ENCODE data around the gene WFDC8. TPM values are rescaled to one million over a fixed set of nuclear protein-coding genes. Genes with fewer than 3 reads are reported as not detected.

The WFDC8 gene
- total RNA-seq, 1 donor from 2014 or later = not detected

- no peak for DNase-seq
Measured at GRCh38 chr20:45547206-45547770, 31.8 kb downstream of the WFDC8 start, which contains the start of gene EPPIN. Gene EPPIN, minus strand, starts transcription at chr20:45547401. Its CDS starts 44 bp downstream, at chr20:45547357.

DNA sequence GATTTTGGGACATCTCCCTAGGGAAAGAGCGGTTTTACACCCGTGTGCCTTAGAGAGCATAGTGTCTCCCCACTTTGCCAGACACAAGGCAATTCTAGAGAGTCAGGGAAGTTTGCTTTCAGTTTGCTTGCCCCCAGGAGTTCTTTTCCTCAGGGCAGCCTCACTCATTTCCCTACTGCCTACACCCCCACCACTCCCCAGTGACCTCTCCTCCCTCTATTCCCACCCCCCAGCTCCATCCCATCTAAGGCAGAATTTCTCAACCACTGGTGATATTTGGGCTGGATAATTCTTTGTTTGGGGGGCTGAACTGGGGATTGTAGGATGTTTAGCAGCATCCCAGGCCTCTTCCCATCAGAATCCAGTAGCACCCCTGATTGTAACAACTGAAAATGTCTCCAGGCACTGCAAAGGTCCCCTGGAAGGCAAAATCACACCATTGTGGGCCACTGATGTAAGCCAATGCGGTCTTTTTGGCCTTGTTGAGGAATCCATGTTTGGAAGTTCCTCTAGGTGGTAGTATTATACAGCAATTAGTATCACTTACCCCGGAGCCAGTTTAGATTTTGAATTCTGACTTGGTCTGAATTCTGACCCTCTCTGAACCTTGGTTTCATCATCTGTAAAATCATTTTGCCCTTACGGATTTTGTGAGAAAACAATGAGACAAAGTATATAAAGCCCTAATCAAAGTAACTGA lies 33.2 kb downstream of the WFDC8 start:
- DNase-seq = no peak

DNA sequence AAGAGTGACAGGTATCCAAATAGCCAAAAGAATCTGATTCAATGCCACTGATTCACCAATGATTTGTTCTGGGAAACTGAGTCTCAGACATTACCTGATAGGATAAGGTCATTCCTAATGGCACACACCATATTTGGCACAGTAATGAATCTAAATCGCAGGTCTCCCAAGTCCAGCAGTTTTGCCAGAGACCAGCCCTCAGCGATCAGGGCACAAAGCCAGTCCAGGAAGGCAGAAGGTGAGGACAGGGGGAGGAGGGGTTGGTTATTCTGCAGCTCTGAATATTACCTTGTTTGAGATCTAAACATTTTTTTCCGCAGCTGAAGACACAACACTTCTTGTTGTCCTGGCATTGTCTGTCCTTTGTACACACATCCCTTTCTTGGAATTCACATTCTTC lies 33.7 kb downstream of the WFDC8 start:
- no peak for DNase-seq

GRCh38 chr20:45539382-45539781 lies 39.7 kb downstream of the WFDC8 start, which contains the start of gene WFDC6:
Gene WFDC6, minus strand, starts transcription at chr20:45539482. Its CDS starts 75 bp downstream, at chr20:45539407.
- no peak for DNase-seq

GRCh38 chr20:45538209-45538799 lies 40.8 kb downstream of the WFDC8 start:
- DNase-seq = no peak

- DNase-seq = no peak
Measured at GRCh38 chr20:45527294-45527693, 51.8 kb downstream of the WFDC8 start.

- DNase-seq = no peak
Measured at GRCh38 chr20:45523821-45524220, 55.3 kb downstream of the WFDC8 start.

- DNase-seq = no peak
Measured at GRCh38 chr20:45518282-45518681, 60.8 kb downstream of the WFDC8 start.

GRCh38 chr20:45515147-45515913 lies 63.8 kb downstream of the WFDC8 start, which contains the start of gene SPINT3:
Gene SPINT3, minus strand, starts transcription at chr20:45515622. Its CDS starts 14 bp downstream, at chr20:45515608.
- DNase-seq = no peak

DNA sequence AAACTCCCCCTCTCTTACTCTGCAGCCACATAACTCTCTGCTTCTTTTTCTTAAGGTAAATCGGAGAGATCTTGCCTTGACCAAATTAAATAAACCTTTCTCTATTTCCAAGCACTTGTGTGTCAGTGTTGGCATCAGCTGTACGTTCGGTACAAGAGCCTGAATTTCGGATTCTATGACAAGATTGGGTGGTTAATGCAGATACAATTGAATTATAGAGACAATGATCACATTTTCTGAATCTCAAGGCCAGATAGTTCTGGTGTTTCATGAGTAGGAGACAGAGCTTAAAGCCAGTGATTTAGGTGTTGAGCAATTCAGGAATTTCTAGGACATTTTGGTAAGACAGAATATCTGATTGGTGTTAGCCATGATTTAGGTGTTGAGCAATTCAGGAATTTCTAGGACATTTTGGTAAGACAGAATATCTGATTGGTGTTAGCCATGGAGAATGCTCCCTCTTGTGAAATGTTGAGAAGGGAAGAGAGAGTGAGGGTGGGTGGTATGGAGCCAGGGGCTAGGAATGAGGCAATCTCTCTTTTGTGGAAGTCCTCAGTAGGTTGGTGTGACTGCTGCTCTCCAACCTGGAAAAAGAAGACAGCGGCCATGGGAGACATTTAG lies 68.7 kb downstream of the WFDC8 start:
- DNase-seq = no peak

DNA sequence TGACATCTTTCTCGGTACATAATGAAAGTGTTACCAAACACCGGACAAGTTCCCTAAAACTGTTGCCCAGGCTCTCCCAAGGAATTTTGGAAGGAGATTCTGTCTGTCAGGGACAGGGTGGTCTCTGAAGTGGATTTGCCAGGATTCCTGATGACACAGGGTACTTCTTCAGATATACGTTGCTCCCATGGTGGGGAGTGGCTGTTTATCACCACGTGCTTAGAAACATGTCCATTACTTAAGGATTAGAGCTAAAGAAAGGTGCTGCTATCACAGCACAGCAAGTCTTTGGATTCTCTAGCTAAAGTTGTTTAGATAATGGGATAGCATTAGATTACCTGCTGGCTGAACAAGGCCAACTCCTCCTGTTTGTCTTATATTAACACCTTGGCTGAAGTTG lies 70.0 kb downstream of the WFDC8 start:
- no peak for DNase-seq

GRCh38 chr20:45508068-45508886 lies 70.8 kb downstream of the WFDC8 start:
- no peak for DNase-seq

DNA sequence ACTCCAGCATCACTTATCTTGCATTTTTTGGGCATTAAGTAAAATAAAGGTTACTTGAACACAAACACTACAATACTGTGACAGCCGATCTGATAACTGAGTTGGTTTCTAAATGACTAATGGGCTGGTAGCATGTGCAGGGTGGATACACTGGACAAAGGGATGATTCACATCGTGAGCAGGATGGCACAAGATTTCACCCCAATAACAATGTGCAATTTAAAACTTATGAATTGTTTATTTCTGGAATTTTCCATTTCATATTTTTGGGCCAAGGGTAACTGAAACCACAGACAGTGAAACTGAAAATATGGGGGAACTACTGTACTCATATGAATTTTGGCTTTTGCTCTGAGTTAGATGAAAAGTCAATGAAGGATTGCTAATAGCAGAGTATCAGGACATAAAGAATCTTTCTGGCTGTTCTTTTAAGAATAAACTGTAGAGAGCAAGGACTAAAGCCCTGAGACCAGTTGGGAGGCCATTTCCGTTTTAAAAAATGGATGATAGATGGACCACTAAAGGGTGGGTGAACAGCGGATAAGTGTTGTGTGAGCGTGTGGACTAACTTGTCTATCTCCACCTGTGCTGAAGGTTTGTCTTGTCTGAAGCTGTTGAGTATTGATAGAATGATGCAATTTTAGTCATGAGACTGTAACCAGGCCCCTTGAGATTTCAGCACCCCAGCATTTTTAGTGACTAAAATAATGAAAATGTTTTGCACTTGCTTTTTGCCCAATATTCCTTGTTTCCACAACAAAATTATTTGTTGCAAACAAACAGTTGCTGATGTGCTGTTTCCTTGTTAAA lies 71.9 kb downstream of the WFDC8 start:
- DNase-seq = no peak

DNA sequence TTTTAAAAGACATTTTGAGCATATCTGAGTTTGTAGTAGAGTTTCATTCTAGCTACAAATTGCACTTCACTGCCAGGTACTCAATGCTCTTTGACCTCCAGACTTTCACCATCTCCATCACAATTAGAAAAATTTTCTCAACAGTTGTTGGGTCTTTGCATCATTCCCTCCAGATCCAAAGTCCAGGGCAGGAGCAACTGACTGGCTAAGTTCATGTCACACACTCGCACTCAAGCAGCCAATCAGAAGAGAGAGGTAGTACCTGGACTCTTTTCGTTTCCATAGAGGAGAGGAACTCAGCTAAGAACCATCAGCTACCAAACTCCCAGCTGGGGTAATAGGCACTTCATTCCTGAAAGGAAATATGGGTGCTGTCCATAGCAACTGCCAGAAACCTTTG lies 72.7 kb downstream of the WFDC8 start:
- no peak for DNase-seq

DNA sequence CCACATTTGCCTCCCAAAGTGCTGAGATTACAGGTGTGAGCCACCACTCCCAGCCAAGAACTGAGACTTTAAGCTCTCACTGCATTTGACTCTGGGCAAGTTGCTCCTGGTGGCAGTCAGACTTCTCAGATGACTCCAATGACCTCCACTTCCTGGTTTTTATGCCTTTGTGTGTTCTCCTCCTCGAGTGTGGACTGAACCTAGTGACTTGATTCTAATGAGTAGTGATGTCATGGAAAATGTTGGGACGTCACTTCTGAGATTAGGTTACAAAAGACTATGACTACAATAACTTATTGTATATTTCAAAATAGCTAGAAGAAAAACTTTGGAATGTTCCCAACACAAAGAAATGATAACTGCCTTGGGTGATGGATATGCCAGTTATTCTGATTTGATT lies 75.7 kb downstream of the WFDC8 start:
- DNase-seq = no peak

DNA sequence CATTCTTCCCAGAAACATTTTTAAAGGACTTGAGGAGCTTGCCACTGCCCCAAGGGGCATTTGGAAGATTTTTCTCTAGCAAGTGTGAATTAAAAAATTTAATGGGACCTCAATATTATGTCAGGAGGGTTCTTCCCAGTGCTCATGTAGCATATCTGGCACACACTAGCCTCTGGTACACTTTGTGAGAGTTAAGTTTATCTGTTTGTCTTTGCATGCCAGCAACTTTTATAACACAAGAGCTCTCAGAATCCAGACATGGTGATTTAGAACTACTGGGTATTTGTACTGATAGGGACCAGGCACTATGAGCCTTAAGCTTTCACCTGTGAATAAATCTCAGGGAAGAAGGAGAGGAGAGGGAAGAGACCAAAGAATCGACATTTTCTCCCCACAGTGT lies 76.5 kb downstream of the WFDC8 start:
- DNase-seq = no peak

All from occipital lobe (tissue), 2 donors.